ENCODE measurements around the gene NELFCD. TPM values are rescaled to one million over a fixed set of nuclear protein-coding genes. Genes with fewer than 3 reads are reported as not detected.
"Not testable (repeated sequence)": the region's sequence is repeated elsewhere in the genome, so short reads cannot be mapped to it uniquely, and the experiment has no call there.

NELFCD gene
- total RNA-seq, 1 experiment from 2014 or later, result 179 TPM

DNA sequence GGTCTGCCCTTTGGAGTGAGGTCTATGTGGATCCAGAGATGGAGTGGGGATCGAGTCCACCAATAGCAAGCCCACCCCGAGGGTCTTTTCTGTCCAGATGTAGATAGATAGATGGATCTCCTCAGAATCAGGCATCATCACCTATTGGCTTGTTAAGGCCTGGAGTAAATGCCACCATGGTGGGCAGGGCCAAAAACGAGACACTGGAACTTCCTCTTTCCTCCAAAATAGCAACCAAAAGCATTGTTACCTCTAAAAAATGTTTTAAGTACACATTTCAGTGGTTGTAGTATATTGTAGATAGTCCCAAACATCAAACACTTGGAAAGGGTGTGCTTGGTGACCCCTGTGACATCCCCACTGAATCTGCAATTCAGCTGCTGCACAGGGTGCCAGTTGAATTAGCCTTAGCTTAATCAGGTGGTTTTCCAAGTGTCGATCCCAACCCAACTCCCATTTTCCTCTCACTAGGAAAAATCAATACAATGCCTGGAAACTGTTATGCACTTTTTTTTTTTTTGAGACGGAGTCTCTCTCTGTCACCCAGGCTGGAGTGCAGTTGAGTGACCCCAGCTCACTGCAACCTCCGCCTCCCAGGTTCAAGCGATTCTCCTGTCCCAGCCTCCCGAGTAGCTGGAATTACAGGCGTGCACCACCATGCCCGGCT is 35.0 kb upstream of the NELFCD start:
- no peak for DNase-seq
- TF ChIP-seq, protein P1, sequence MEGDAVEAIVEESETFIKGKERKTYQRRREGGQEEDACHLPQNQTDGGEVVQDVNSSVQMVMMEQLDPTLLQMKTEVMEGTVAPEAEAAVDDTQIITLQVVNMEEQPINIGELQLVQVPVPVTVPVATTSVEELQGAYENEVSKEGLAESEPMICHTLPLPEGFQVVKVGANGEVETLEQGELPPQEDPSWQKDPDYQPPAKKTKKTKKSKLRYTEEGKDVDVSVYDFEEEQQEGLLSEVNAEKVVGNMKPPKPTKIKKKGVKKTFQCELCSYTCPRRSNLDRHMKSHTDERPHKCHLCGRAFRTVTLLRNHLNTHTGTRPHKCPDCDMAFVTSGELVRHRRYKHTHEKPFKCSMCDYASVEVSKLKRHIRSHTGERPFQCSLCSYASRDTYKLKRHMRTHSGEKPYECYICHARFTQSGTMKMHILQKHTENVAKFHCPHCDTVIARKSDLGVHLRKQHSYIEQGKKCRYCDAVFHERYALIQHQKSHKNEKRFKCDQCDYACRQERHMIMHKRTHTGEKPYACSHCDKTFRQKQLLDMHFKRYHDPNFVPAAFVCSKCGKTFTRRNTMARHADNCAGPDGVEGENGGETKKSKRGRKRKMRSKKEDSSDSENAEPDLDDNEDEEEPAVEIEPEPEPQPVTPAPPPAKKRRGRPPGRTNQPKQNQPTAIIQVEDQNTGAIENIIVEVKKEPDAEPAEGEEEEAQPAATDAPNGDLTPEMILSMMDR (IDR thresholded peaks at IDR 0.05; ENCODE audit: unreplicated experiment), result no peak

DNA sequence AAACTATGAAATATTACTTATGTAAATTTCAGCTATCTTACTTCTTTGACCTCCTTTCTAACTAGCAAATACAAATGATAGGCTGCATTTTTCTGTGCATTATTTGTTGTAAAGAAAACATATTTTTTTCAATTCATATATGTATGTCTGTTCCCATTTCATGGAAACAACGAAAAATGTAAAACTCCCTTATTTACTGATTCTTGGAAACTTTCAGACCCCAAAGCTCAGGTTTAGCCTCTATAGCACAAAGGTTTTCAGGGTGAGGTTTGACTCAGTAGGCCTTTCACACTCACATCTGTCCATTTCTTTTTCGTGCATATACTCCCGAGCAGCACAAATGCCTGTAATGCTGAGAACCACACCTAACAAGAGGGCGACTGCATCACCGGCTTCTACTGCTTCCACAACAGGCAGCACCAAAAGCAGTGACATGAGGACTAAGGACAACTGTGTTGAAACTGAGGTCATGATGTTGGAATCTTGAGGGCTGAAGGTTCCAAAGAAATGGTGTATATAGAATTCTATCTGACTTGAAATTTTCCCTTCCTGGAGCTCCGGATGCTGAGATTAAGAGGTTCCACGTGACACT is 33.2 kb upstream of the NELFCD start:
- peaks cover 15% of the 10 kb centered on the region for H3K4me1 Mint-ChIP-seq (ENCODE audit: low read depth, unreplicated experiment)
- H3K9me3 Mint-ChIP-seq (ENCODE audit: low read depth, unreplicated experiment); intact Hi-C loops (cut with micrococcal nuclease; ENCODE audit: unreplicated experiment); H3K27me3 Mint-ChIP-seq (ENCODE audit: unreplicated experiment); H3K4me3 Mint-ChIP-seq (ENCODE audit: low read depth, unreplicated experiment); CTCF ChIA-PET; DNase-seq; H3K36me3 Mint-ChIP-seq (ENCODE audit: insufficient read depth, unreplicated experiment); BruUV-seq (replicated peaks); H3K27ac Mint-ChIP-seq (ENCODE audit: unreplicated experiment): not testable (repeated sequence)

More for the DNA sequence above, 35.0 kb upstream of the NELFCD start:
- Mint-ChIP-seq H3K4me3 (ENCODE audit: low read depth, unreplicated experiment) (no peak overlapping the region), H3K4me1 (ENCODE audit: low read depth, unreplicated experiment) (peaks cover 15% of the 10 kb centered on the region), H3K36me3 (ENCODE audit: insufficient read depth, unreplicated experiment) (peaks cover 10% of the 10 kb centered on the region), H3K27me3 (ENCODE audit: unreplicated experiment) (no peaks in the 10 kb centered on the region), H3K9me3 (ENCODE audit: low read depth, unreplicated experiment) (no peaks in the 10 kb centered on the region), H3K27ac (ENCODE audit: unreplicated experiment) (no peak overlapping the region)
- CTCF ChIA-PET, result interaction anchor here (0.6 kb wide), 1 partner anchor 9 kb away, joined by 4 read pairs; no protein-coding TSS in a partner anchor
- no TSS peak for BruUV-seq (replicated peaks)
- intact Hi-C loops (cut with micrococcal nuclease; ENCODE audit: unreplicated experiment), result no loop called here

DNA sequence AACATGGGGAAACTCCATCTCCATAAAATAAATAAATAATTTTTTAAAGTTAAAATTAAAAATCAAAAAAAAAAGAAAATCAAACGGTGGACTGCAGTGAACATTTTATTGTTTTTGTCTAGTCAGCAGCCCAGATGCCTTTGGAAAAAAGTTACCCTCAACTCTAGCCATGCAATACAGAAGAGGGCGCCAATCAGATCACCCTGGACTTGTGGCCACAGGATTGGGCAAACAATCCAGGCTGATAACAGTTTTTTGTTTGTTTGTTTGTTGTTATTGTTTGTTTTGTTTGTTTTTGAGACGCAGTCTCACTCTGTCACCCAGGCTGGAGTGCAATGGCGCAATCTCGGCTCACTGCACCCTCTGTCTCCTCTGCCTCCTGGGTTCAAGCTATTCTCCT is 30.5 kb upstream of the NELFCD start:
- H3K36me3 Mint-ChIP-seq (ENCODE audit: insufficient read depth, unreplicated experiment), result no peaks in the 10 kb centered on the region
- H3K27me3 Mint-ChIP-seq (ENCODE audit: unreplicated experiment), result no peaks in the 10 kb centered on the region
- intact Hi-C loops (cut with micrococcal nuclease; ENCODE audit: unreplicated experiment), result no loop called here
- H3K4me1 Mint-ChIP-seq (ENCODE audit: low read depth, unreplicated experiment), result no peaks in the 10 kb centered on the region
- H3K27ac Mint-ChIP-seq (ENCODE audit: unreplicated experiment), result no peak overlapping the region
- BruUV-seq (replicated peaks), result no TSS peak
- no peak overlapping the region for H3K4me3 Mint-ChIP-seq (ENCODE audit: low read depth, unreplicated experiment)
- TF ChIP-seq, protein P1 (IDR thresholded peaks at IDR 0.05; ENCODE audit: unreplicated experiment), result no peak
- CTCF ChIA-PET, result no interaction called here
- DNase-seq, result no peak
- no peaks in the 10 kb centered on the region for H3K9me3 Mint-ChIP-seq (ENCODE audit: low read depth, unreplicated experiment)

DNA sequence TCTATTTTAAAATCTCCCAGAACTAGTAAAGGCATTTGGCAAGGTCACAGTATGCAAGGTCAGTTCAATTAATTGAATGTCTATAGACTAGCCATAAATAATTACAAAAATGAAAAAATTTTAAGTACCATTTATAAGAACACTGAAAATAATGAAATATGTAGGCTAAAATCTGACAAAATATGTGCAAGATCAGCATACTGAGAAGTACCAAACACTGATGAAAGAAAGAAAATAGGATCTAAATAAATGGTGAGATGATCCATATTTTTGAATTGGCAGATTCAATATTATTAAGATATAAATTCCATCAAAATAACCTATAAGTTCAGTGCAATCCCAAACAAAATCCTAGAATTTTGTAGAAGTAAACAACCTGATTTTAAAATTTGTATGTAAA is 28.0 kb upstream of the NELFCD start:
- intact Hi-C loops (cut with micrococcal nuclease; ENCODE audit: unreplicated experiment), result no loop called here
- BruUV-seq (replicated peaks), result no TSS peak
- H3K4me3 Mint-ChIP-seq (ENCODE audit: low read depth, unreplicated experiment), result no peak overlapping the region
- DNase-seq, result no peak
- H3K27ac Mint-ChIP-seq (ENCODE audit: unreplicated experiment), result no peak overlapping the region
- H3K9me3 Mint-ChIP-seq (ENCODE audit: low read depth, unreplicated experiment), result no peaks in the 10 kb centered on the region
- TF ChIP-seq, protein P1 (IDR thresholded peaks at IDR 0.05; ENCODE audit: unreplicated experiment), result no peak
- CTCF ChIA-PET, result no interaction called here
- H3K27me3 Mint-ChIP-seq (ENCODE audit: unreplicated experiment), result no peaks in the 10 kb centered on the region
- H3K4me1 Mint-ChIP-seq (ENCODE audit: low read depth, unreplicated experiment), result no peaks in the 10 kb centered on the region
- no peaks in the 10 kb centered on the region for H3K36me3 Mint-ChIP-seq (ENCODE audit: insufficient read depth, unreplicated experiment)

DNA sequence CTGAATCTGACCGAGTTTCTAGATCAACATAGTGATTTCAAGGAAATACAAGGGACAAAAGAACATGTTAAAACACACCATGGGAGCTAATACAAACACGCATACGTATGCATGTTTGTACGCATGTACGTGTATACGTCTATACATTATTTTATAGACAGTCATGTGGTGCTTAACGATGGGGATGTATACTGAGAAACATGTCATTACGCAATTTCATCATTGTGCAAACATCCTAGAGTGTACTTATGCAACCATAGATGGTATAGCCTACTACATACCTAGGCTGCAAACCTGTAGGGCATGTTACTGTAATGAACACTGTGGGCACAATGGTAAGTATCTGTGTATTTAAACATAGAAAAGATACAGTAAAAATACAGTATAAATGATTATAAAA is 25.0 kb upstream of the NELFCD start:
- intact Hi-C loops (cut with micrococcal nuclease; ENCODE audit: unreplicated experiment), result no loop called here
- BruUV-seq (replicated peaks), result no TSS peak
- H3K4me1 Mint-ChIP-seq (ENCODE audit: low read depth, unreplicated experiment), result peaks cover 8% of the 10 kb centered on the region
- CTCF ChIA-PET, result no interaction called here
- no peak overlapping the region for H3K4me3 Mint-ChIP-seq (ENCODE audit: low read depth, unreplicated experiment)
- H3K27ac Mint-ChIP-seq (ENCODE audit: unreplicated experiment), result no peak overlapping the region
- H3K36me3 Mint-ChIP-seq (ENCODE audit: insufficient read depth, unreplicated experiment), result no peaks in the 10 kb centered on the region
- TF ChIP-seq, protein P1 (IDR thresholded peaks at IDR 0.05; ENCODE audit: unreplicated experiment), result no peak
- no peaks in the 10 kb centered on the region for H3K27me3 Mint-ChIP-seq (ENCODE audit: unreplicated experiment)
- H3K9me3 Mint-ChIP-seq (ENCODE audit: low read depth, unreplicated experiment), result no peaks in the 10 kb centered on the region
- DNase-seq, result no peak

Data from Calu3 (cell line).